Measurements from ENCODE around the gene MEGF11. TPM values are rescaled to one million over a fixed set of nuclear protein-coding genes. Genes with fewer than 3 reads are reported as not detected.
A peak's percentile ranks its signal among the peaks of the same experiment; 100 is the strongest.

The MEGF11 gene
- total RNA-seq, 4 donors from 2014 or later, result 2.4 to 8.5 (median 4.3) TPM

DNA sequence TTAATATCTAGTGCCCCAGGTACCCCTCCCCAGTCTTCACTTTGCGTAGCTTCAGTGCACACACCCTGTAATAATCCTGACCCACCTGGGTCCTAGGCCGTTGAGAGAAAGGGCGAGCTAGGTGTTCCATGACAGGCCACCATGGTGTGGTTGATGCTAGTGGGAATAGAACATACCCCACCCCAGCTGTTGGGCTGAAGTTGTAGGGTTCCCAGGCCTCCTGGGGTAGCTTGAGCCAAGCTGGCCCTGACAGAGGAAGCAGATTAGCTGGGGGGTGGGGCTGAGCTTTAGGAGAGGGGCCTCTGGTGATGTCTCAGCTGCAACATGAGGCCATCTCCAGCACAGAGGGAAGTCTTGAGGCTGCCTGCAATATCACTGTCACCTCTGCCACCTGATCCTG lies 343.7 kb downstream of the MEGF11 start:
- TF ChIP-seq POLR2A (IDR thresholded peaks at IDR 0.05) (no peak), EP300 (IDR thresholded peaks at IDR 0.05) (no peak), POLR2AphosphoS5 (IDR thresholded peaks at IDR 0.05) (no peak)
- TF ChIP-seq, protein P1, sequence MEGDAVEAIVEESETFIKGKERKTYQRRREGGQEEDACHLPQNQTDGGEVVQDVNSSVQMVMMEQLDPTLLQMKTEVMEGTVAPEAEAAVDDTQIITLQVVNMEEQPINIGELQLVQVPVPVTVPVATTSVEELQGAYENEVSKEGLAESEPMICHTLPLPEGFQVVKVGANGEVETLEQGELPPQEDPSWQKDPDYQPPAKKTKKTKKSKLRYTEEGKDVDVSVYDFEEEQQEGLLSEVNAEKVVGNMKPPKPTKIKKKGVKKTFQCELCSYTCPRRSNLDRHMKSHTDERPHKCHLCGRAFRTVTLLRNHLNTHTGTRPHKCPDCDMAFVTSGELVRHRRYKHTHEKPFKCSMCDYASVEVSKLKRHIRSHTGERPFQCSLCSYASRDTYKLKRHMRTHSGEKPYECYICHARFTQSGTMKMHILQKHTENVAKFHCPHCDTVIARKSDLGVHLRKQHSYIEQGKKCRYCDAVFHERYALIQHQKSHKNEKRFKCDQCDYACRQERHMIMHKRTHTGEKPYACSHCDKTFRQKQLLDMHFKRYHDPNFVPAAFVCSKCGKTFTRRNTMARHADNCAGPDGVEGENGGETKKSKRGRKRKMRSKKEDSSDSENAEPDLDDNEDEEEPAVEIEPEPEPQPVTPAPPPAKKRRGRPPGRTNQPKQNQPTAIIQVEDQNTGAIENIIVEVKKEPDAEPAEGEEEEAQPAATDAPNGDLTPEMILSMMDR (IDR thresholded peaks at IDR 0.05), result no peak
- Histone ChIP-seq H3K36me3 (peaks cover 34% of the 10 kb centered on the region), H3K4me3 (no peak overlapping the region), H3K27ac (no peak overlapping the region), H3K9me3 (no peaks in the 10 kb centered on the region), H3K27me3 (no peaks in the 10 kb centered on the region), H3K4me1 (peaks cover 15% of the 10 kb centered on the region)
- WGBS, result 100% methylated on average over 3 of the region's 3 CpGs
- DNase-seq (ENCODE audit: low spot score in 2 of 2), result no peak

DNA sequence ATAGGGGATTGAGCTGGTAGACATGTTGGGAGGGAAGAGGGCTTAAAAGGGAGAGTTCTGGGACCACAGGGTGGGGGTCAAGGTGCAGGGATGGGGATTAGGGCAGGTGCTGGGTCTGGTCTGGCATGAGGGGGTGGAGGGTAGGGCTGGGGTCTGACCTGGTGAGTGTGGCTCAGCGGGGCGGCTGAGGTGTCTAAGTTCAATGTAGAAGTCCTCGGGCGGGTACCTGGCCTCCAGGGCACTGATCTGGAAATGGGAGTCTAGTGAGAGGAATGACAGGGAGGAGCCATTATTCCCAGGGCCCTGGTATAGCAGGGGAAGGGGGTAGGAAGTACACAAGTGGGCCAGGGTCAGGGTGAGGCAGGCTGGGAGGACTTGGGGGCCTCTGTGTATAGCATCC lies 344.7 kb downstream of the MEGF11 start:
- Histone ChIP-seq H3K27ac (no peak overlapping the region), H3K9me3 (no peaks in the 10 kb centered on the region), H3K27me3 (no peaks in the 10 kb centered on the region), H3K4me1 (peaks cover 15% of the 10 kb centered on the region), H3K36me3 (peaks cover 34% of the 10 kb centered on the region), H3K4me3 (no peak overlapping the region)
- 94% methylated on average over 4 of the region's 4 CpGs for WGBS
- no peak for DNase-seq (ENCODE audit: low spot score in 2 of 2)
- TF ChIP-seq POLR2A (IDR thresholded peaks at IDR 0.05) (no peak), POLR2AphosphoS5 (IDR thresholded peaks at IDR 0.05) (no peak), EP300 (IDR thresholded peaks at IDR 0.05) (no peak)
- TF ChIP-seq, protein P1 (IDR thresholded peaks at IDR 0.05), result no peak

DNA sequence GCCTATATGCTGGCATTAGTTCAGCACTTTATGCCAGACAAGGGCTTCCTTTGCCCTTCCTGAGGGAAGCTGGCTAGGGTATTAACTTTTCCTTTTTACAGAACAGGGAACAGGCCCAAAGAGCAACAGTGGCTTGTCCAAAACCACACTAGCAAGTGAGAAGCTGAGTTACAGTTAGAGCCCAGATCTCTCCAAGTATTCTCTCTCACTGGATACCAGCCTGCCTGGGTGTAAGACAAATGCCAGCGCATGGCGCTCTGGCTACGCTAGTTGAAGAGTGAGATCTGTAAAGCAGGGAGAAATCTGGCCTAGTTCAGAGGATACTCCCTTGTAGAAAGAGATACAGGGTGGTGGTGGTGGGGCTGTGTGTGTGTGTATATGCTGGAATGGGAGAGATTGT lies 345.9 kb downstream of the MEGF11 start:
- no peak overlapping the region for H3K27ac ChIP-seq

DNA sequence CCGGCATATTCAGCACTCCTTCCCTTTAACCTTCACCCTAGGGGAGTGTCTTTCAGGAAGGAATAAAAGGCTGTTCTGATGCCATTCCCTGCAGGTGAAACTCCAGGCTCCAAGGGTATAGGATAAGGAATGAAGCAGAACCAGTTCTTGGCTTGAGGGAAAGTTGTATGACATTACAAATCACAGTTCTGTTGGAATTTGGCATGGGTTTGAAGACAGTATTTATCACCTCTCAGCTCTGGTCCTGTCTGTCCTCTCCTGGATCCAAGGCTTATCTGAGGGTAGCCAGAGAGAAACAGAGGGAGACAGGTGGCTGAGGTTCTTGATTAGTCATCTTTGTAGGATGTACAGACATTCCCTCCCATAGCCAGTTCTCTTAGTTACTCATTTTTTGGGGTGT lies 347.2 kb downstream of the MEGF11 start:
- Histone ChIP-seq H3K4me1 (peaks cover 35% of the 10 kb centered on the region), H3K4me3 (no peak overlapping the region), H3K27me3 (no peaks in the 10 kb centered on the region), H3K9me3 (no peaks in the 10 kb centered on the region), H3K36me3 (peaks cover 32% of the 10 kb centered on the region), H3K27ac (no peak overlapping the region)
- DNase-seq (ENCODE audit: low spot score in 2 of 2), result no peak
- WGBS, result 59% methylated on average over 1 of the region's 1 CpG
- TF ChIP-seq, protein P1 (IDR thresholded peaks at IDR 0.05), result no peak
- TF ChIP-seq POLR2AphosphoS5 (IDR thresholded peaks at IDR 0.05) (no peak), POLR2A (IDR thresholded peaks at IDR 0.05) (no peak), EP300 (IDR thresholded peaks at IDR 0.05) (no peak)

More for the DNA sequence above, 345.9 kb downstream of the MEGF11 start:
- no peaks in the 10 kb centered on the region for H3K9me3 ChIP-seq
- DNase-seq (ENCODE audit: low spot score in 2 of 2), result no peak
- TF ChIP-seq, protein P1 (IDR thresholded peaks at IDR 0.05), result no peak
- TF ChIP-seq POLR2A (IDR thresholded peaks at IDR 0.05), result no peak
- no peak for TF ChIP-seq EP300 (IDR thresholded peaks at IDR 0.05)
- no peak for TF ChIP-seq POLR2AphosphoS5 (IDR thresholded peaks at IDR 0.05)
- no peaks in the 10 kb centered on the region for H3K27me3 ChIP-seq
- H3K36me3 ChIP-seq, result peaks cover 34% of the 10 kb centered on the region
- H3K4me1 ChIP-seq, result peaks cover 23% of the 10 kb centered on the region
- WGBS, result 92% methylated on average over 3 of the region's 3 CpGs
- H3K4me3 ChIP-seq, result no peak overlapping the region

DNA sequence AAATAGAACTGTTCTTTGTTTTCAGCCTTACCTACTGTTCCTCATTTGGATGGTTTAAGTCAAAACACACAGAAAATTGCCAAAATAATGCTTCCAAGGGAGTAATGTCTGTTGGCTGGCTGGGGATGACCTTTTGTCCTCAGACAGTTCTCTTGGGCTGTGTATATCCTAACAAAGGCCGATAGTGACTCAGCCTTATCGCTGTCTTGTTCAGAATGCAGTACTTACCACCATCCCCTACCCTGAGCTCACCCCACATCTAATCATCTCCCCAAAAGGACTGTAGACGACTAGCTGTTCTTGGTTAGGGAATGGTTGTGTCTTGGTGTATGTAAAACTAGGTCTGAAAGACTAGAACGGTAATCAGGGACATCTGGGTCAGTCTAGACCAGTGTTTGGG lies 349.2 kb downstream of the MEGF11 start:
- Histone ChIP-seq H3K4me3 (no peak overlapping the region), H3K27ac (peak overlapping the region; percentile 39), H3K27me3 (no peaks in the 10 kb centered on the region), H3K36me3 (peaks cover 31% of the 10 kb centered on the region), H3K9me3 (no peaks in the 10 kb centered on the region), H3K4me1 (peaks cover 42% of the 10 kb centered on the region)
- no peak for DNase-seq (ENCODE audit: low spot score in 2 of 2)
- WGBS, result 84% methylated on average over 4 of the region's 4 CpGs
- TF ChIP-seq, protein P1 (IDR thresholded peaks at IDR 0.05), result no peak
- TF ChIP-seq EP300 (IDR thresholded peaks at IDR 0.05) (no peak), POLR2AphosphoS5 (IDR thresholded peaks at IDR 0.05) (no peak), POLR2A (IDR thresholded peaks at IDR 0.05) (no peak)
